Panc1 (cell line): ENCODE data around the gene HYAL3. TPM values are rescaled to one million over a fixed set of nuclear protein-coding genes. Genes with fewer than 3 reads are reported as not detected.
A peak's percentile ranks its signal among the peaks of the same experiment; 100 is the strongest.

ENCODE experiments used
- ATAC-seq: fragments of 200-7000 bp; cut with Tn5 transposase; 2 replicates; pipeline ENCODE4 v1.9.1; 2020; ENCODE audit warnings: mild to moderate bottlenecking, moderate library complexity
- BruUV-seq: library from RNA; stranded (reverse); fragments of 400-500 nt; replicated peaks from 2 replicates; lab custom pipeline; 2021; lab: Mats Ljungman, UMichigan
- CTCF ChIA-PET: fragments of 300-600 bp; sonication (Branson Sonifier 250); formaldehyde crosslinking; loops from one replicate; lab custom pipeline; 2022; ENCODE audit warnings: antibody characterized with exemption; lab: Charles Lee
- POLR2A ChIA-PET: fragments of 300-600 bp; sonication (Branson Sonifier 250); formaldehyde crosslinking; loops from one replicate; lab custom pipeline; 2022; ENCODE audit warnings: antibody characterized with exemption; lab: Charles Lee
- DNase-seq: peaks from one replicate; pipeline ENCODE4 v3.0.0-alpha.2; 2010; ENCODE audit warnings: low read depth, low spot score
- H3K27ac ChIP-seq: 2 replicates; pipeline ENCODE4 v1.5.1; 2011; ENCODE audit warnings: mild to moderate bottlenecking, low read length, inconsistent platforms
- H3K27me3 ChIP-seq: fragments of 200-500 bp; sonication (Bioruptor generic); 2 replicates; pipeline ENCODE4 v1.6.0; 2014; ENCODE audit warnings: low read length, inconsistent platforms; ENCODE audit not compliant: control insufficient read depth, insufficient read depth
- H3K36me3 ChIP-seq: fragments of 200-500 bp; sonication (Bioruptor generic); 2 replicates; pipeline ENCODE4 v1.5.1; 2014; ENCODE audit warnings: inconsistent platforms, mild to moderate bottlenecking, low read length, moderate library complexity; ENCODE audit not compliant: control insufficient read depth, insufficient read depth
- H3K4me1 ChIP-seq: 2 replicates; pipeline ENCODE4 v1.5.1; 2011; ENCODE audit warnings: inconsistent platforms, mild to moderate bottlenecking, low read length, moderate library complexity; ENCODE audit not compliant: control insufficient read depth, insufficient read depth
- H3K4me3 ChIP-seq, 2 experiments: 2 replicates each; pipeline ENCODE4 v1.5.1; 2011 to 2012; ENCODE audit warnings: low read depth in 2 of 2, low read length in 2 of 2, mild to moderate bottlenecking in 2 of 2, inconsistent platforms in 1 of 2, moderate library complexity in 1 of 2
- H3K9me3 ChIP-seq: fragments of 200-500 bp; sonication (Bioruptor generic); 2 replicates; pipeline ENCODE4 v1.5.1; 2014; ENCODE audit warnings: low read depth, mild to moderate bottlenecking, inconsistent platforms, low read length, moderate library complexity; ENCODE audit not compliant: control insufficient read depth, insufficient read depth
- CTCF ChIP-seq: fragments of 450-650 bp; IDR thresholded peaks from 2 replicates; pipeline ENCODE4 v1.5.1; 2017; ENCODE audit warnings: mild to moderate bottlenecking
- POLR2AphosphoS5 ChIP-seq: IDR thresholded peaks from 2 replicates; pipeline ENCODE4 v1.6.1; 2012; ENCODE audit warnings: mild to moderate bottlenecking, low read depth, low read length, moderate library complexity
- REST ChIP-seq, 2 experiments: IDR thresholded peaks; 2 replicates each; pipeline ENCODE4 v1.6.1; 2011 to 2012; ENCODE audit warnings: low read depth in 2 of 2, control low read depth in 1 of 2, low read length in 1 of 2, mild to moderate bottlenecking in 1 of 2, moderate library complexity in 1 of 2; ENCODE audit not compliant: insufficient read depth in 1 of 2
- SIN3A ChIP-seq: IDR thresholded peaks from 2 replicates; pipeline ENCODE4 v1.6.1; 2012; ENCODE audit warnings: low read depth, mild to moderate bottlenecking, low read length, moderate library complexity, borderline replicate concordance; ENCODE audit not compliant: insufficient read depth
- TCF7L2 ChIP-seq: IDR thresholded peaks from 2 replicates; pipeline ENCODE4 v1.6.1; 2011; ENCODE audit warnings: mild to moderate bottlenecking, low read depth, low read length, inconsistent platforms
- in situ Hi-C: cut with HindIII; loops from 2 replicates; pipeline ENCODE4 v1.10.0; 2016; ENCODE audit warnings: low sequenced_read_pairs, low pct_unique_long_range_greater_than_20kb
- intact Hi-C: fragments of 100-400 bp; cut with micrococcal nuclease; formaldehyde crosslinking; loops from one replicate; pipeline ENCODE4 v1.10.0; 2022; ENCODE audit not compliant: unreplicated experiment
- total RNA-seq: library from RNA; stranded (reverse); gene quantifications from one replicate; pipeline ENCODE4 v1.2.1, GENCODE V29; 2021; ENCODE audit not compliant: unreplicated experiment

The HYAL3 gene
- total RNA-seq, 1 experiment from 2014 or later: 3.9 TPM

DNA sequence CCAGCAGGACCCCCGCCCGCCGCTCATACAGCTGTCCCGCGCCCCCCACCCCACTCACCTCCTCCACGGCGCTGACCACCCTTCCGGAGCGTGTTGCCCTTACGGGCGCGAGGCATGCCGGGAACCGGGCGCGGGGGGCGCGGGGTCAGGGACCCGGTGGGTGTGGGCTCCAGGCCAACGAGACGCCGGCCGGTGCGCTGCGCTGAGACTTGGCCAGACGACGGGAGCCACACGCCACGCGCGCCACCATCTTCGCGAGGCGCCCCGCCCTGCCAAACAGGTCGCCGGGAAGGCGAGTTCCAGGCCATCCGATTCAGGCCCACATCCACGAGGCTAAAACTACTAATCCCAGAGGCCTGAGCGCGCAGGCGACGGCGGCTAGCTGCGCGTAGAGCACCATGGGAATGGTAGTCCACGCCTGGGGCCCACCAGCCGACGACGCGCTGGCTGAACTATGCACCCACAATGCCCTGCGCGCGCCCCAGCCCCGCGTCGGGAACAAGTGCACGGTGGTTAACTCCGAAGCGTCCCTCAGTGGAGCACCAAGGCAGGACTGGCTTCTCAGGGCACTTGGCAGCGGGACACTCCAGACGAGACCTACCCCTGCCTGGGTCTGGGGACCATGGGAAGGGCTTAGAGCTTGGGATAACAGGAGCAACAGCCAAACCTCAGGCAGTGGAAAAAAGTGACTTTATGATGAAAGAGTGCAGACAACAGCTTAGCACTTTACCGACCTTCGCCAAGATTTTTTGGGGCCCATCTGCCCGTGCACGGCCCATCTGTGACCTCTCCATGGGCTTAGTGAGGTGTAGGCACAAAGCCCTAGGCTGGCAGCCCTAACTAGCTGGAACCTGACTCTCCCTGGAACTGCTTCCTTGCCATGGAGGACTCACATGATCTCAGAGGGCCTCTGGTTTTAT lies 6.8 kb downstream of the HYAL3 start, which contains the start of gene IFRD2:
IFRD2 (minus strand) TSS at position 271 of the 920 bp plus-strand sequence; CDS start at position 116, 155 bp downstream.
- ChIA-PET CTCF (interaction anchor here (0.6 to 0.7 kb wide), 2 partner anchors 55 to 66 kb away, joined by 3 to 13 read pairs; no protein-coding TSS in a partner anchor), POLR2A (no interaction called here)
- Histone ChIP-seq H3K9me3 (no peaks in the 10 kb centered on the region), H3K4me3 (peak within 1 kb of the TSS; percentile 87 to 89), H3K27me3 (no peaks in the 10 kb centered on the region), H3K27ac (peak within 1 kb of the TSS; percentile 93), H3K4me1 (peaks cover 9% of the 10 kb centered on the region), H3K36me3 (no peaks in the 10 kb centered on the region)
- peak; percentile 98 for ATAC-seq
- no TSS peak for BruUV-seq
- DNase-seq: peak; percentile 83
- TF ChIP-seq CTCF (no peak), POLR2AphosphoS5 (peak; percentile 54; the same call in 1 of the 2 replicates), REST (IDR thresholded peaks at IDR 0.05; ENCODE audit: insufficient read depth in 1 of 2, low read depth in 2 of 2, low read length in 1 of 2) (no peak)
- intact Hi-C loops: no loop called here
- in situ Hi-C loops: no loop called here

DNA sequence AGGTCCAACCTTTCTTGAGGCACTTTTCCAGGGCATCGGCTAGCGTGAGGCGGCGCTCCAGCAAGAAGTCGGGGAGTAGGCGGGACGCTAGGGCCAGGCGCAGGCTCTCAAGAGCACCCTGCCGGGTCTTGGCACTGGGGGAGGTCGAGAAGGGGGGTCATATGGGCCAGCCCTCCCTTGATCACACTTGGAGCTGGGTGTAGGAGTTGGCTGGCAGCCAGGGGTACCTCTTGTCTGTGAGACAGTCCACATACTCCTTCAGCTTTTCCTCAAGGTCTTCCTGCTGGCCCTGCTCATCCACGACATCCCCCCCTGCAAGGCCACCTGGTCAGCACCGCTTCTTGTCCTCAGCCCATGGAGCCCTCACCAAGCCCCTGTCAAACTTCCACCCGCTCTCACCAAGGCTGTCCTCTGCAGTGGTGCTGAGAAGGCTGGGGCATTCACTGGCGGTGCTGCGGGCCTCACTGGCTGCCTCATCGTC lies 9.0 kb downstream of the HYAL3 start:
- H3K27ac ChIP-seq: no peak overlapping the region
- no peak overlapping the region for H3K4me3 ChIP-seq
- ATAC-seq (no peak), DNase-seq (no peak)
- TF ChIP-seq TCF7L2 (no peak), POLR2AphosphoS5 (no peak)
- BruUV-seq: no TSS peak
- CTCF ChIA-PET: no interaction called here
- POLR2A ChIA-PET: no interaction called here
- in situ Hi-C loops (no loop called here), intact Hi-C loops (no loop called here)
- no peaks in the 10 kb centered on the region for H3K27me3 ChIP-seq
- peaks cover 9% of the 10 kb centered on the region for H3K4me1 ChIP-seq
- no peaks in the 10 kb centered on the region for H3K9me3 ChIP-seq
- no peaks in the 10 kb centered on the region for H3K36me3 ChIP-seq

DNA sequence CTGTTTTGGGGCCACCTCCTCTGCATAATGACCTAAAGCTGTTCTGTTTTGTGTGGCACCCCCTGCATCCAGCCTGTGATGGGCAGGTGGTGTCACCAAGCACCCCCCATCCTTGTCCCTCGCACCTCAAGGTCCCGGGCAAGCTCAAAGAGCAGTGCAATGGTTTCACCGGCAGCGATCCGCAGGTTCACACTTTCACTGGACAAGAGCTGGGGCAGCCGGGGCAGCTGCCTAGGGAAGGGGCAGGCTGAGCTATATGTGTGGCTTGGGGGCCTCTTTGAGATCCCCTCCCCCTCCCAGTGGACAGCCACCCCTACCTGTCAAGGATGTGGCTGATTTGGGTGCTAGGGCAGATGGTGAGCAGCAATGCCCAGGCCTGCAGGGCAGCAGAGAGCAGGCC lies 10.1 kb downstream of the HYAL3 start:
- intact Hi-C loops: no loop called here
- no peaks in the 10 kb centered on the region for H3K27me3 ChIP-seq
- BruUV-seq: no TSS peak
- DNase-seq: no peak
- TF ChIP-seq POLR2AphosphoS5 (no peak), SIN3A (no peak), REST (IDR thresholded peaks at IDR 0.05; ENCODE audit: insufficient read depth in 1 of 2, low read depth in 2 of 2, low read length in 1 of 2) (no peak), CTCF (no peak), TCF7L2 (no peak)
- no peak overlapping the region for H3K27ac ChIP-seq
- H3K9me3 ChIP-seq: no peaks in the 10 kb centered on the region
- in situ Hi-C loops: no loop called here
- ATAC-seq: no peak
- no peak overlapping the region for H3K4me3 ChIP-seq
- CTCF ChIA-PET: no interaction called here
- H3K4me1 ChIP-seq: peaks cover 9% of the 10 kb centered on the region
- H3K36me3 ChIP-seq: no peaks in the 10 kb centered on the region
- POLR2A ChIA-PET: no interaction called here
